HG03439 (cell line): ENCODE results near the gene MBTD1.
"Not testable (repeated sequence)": the region's sequence is repeated elsewhere in the genome, so short reads cannot be mapped to it uniquely, and the experiment has no call there.

Source experiments
- ATAC-seq: cut with Tn5 transposase; IDR thresholded peaks from one replicate; pipeline ENCODE4 v1.9.1; 2021; ENCODE audit warnings: mild to moderate bottlenecking, moderate library complexity; ENCODE audit not compliant: unreplicated experiment

Gene MBTD1

GRCh38 chr17:51191895-51192294 is 68.0 kb downstream of the MBTD1 start:
- ATAC-seq: no peak

- no peak for ATAC-seq
These were observed 70.2 kb downstream of the MBTD1 start for GRCh38 chr17:51189628-51190027.

- ATAC-seq: no peak
These were observed 70.7 kb downstream of the MBTD1 start for GRCh38 chr17:51189162-51189561.

- ATAC-seq: no peak
These were observed 71.5 kb downstream of the MBTD1 start for GRCh38 chr17:51188271-51188833.

GRCh38 chr17:51185763-51186332 is 74.0 kb downstream of the MBTD1 start:
- ATAC-seq: no peak

GRCh38 chr17:51184124-51184523 is 75.7 kb downstream of the MBTD1 start:
- no peak for ATAC-seq

GRCh38 chr17:51180486-51180885 is 79.4 kb downstream of the MBTD1 start:
- no peak for ATAC-seq

- ATAC-seq: not testable (repeated sequence)
These were observed 87.8 kb downstream of the MBTD1 start for GRCh38 chr17:51172030-51172429.

- no peak for ATAC-seq
These were observed 89.1 kb downstream of the MBTD1 start for GRCh38 chr17:51170736-51171135.

GRCh38 chr17:51169340-51169739 is 90.5 kb downstream of the MBTD1 start:
- no peak for ATAC-seq

- peak; percentile 52 for ATAC-seq
These were observed 92.6 kb downstream of the MBTD1 start for GRCh38 chr17:51166987-51167931.

- peak; percentile 79 for ATAC-seq
These were observed 93.5 kb downstream of the MBTD1 start, which contains the start of gene NME2 for GRCh38 chr17:51166198-51166986. NME2 (plus strand) TSS chr17:51166411; CDS start chr17:51166831, 420 bp downstream.

GRCh38 chr17:51165680-51166197 is 94.1 kb downstream of the MBTD1 start:
- ATAC-seq: no peak

- ATAC-seq: no peak
These were observed 94.8 kb downstream of the MBTD1 start for GRCh38 chr17:51164911-51165679.

- no peak for ATAC-seq
These were observed 98.3 kb downstream of the MBTD1 start for GRCh38 chr17:51161541-51161940.

- no peak for ATAC-seq
These were observed 100.2 kb downstream of the MBTD1 start for GRCh38 chr17:51159604-51160003.

GRCh38 chr17:51155416-51155815 is 104.4 kb downstream of the MBTD1 start:
- ATAC-seq: no peak

GRCh38 chr17:51154176-51154575 is 105.7 kb downstream of the MBTD1 start:
- ATAC-seq: no peak

- ATAC-seq: peak; percentile 93
These were observed 106.4 kb downstream of the MBTD1 start, which contains the start of gene NME1 for GRCh38 chr17:51153210-51154072. NME1 (plus strand) TSS chr17:51153559; CDS start chr17:51155655, 2,096 bp downstream.
